NCI-H2107 treated with DMSO at 0.1 percent for 48 hours (cell line): ENCODE data around the gene ACOT11.
"Not testable (repeated sequence)": the region's sequence is repeated elsewhere in the genome, so short reads cannot be mapped to it uniquely, and the experiment has no call there.

Source experiments
- DNase-seq: peaks from one replicate; lab custom pipeline; 2025; ENCODE audit not compliant: unreplicated experiment; lab: John Stamatoyannopoulos, UW

ACOT11 gene

GRCh38 chr1:54607821-54608565 lies 60.0 kb downstream of the ACOT11 start:
- no peak for DNase-seq

DNA sequence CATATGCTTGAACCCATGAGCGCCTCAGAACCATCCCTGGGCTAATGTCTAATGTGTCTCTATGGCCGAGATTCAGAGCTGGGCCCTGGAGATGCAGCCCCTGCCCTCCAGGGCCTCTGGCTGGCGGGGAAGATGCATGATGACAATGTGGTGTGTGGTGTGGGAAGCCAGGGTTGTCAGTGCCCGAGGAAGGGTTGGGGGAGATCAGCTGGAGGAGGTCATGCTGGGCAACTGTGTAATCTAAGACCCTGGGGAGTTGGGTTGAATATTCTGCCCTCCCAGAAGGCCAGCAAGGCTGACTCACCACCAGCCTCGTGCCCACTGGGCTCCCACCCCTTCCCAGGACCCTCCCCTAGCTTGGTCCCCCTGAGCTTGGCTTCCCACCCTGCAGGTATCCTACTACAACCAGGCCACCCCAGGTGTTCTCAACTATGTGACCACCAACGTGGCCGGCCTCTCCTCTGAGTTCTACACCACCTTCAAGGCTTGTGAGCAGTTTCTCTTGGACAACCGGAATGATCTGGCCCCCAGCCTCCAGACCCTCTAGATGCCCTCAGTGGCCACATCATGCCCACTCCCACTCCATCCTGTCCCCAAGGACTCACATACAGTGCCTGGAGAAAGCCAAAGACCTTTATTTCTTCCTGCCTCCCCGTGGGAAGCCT lies 60.7 kb downstream of the ACOT11 start:
- DNase-seq, result no peak

DNA sequence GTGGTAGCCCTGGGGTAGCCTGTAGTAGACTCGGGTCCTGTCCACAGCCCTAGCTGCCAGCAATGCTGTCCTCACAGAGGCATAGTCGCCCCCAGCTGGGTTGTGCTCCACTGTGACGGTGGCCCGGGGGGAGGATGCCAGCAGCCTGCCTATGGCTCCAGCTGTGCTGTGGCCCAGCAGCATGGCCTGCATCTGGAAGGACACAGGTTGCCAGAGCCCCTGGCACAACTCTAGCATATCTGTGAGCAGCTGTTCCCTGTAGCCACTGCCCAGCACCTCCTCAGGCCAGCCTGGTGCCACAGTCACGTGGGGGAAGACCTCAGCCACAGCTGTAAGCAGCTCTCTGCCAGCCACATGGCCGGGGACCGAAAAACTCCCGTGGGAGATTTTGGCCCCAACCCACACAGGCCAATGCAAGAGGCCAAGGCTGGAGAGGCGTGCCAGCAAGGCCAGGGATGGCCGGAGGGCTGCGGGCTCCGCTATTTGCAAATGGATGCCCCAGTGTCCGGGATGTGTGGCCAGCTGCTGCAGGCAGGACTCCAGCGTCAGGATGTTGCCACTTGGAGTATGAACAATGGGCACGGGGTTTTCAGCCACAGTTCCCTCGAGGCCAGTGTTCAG lies 61.4 kb downstream of the ACOT11 start:
- DNase-seq, result no peak

- DNase-seq, result no peak
Observed at GRCh38 chr1:54610048-54610447, 62.0 kb downstream of the ACOT11 start.

GRCh38 chr1:54610601-54611580 lies 62.9 kb downstream of the ACOT11 start:
- no peak for DNase-seq

DNA sequence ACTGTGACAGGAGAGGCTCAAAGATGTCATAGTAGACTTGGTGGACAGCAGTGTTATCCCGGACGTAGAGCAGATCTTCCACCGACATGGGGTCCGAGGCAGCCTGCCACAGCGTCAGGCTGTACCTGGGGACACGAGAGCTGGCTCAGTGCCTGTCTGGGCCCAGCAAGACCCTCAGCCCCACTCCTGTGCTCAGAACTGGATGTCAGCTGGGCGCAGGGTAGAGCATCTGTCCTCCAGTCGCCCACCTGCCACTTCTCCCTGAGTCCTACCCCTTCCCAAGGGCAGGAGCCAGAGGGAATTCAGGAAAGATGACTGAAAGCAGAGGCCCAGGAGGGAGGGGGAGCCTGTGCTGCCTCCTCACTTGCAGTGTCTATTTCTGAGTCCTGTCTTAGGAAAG lies 63.6 kb downstream of the ACOT11 start:
- DNase-seq, result no peak

GRCh38 chr1:54614024-54614423 lies 66.0 kb downstream of the ACOT11 start:
- no peak for DNase-seq

GRCh38 chr1:54614563-54614962 lies 66.5 kb downstream of the ACOT11 start:
- DNase-seq, result no peak

DNA sequence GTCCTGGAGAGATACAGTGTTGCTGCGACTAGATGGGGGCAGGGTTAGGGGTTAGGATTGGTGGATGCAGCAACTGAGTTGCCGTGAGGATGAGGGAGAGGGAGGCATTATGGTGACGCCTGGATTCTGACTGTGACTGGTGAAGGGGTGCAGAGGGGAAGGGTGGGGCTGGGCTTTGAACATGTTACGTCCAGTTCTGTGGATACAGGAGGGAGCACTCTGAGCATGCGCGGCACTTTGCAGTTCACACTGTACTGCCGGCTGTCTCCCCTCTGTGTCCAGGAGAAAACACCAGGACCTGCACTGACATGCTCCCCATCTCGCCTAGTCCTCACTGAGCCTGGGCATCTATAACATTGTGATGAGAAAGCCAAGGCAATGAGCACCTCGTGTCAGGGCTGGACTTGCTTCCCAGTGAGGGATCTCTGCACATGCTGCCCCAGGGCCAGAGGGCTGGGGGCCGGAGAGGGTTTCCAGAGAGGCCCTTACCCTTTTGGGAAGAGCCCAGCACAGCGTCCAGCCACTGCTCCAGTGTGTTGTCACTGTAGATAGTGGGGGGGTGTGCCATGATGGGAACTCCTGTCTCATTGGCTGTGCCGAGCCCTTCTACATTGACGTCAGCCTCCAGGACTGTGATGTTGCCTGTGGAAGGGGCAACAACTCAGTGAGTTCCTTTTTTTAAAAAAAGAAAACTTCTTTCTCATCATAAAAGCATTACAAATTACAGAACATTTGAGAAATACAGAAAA lies 67.7 kb downstream of the ACOT11 start:
- DNase-seq, result no peak

GRCh38 chr1:54619749-54620148 lies 71.7 kb downstream of the ACOT11 start:
- DNase-seq, result no peak

GRCh38 chr1:54623216-54624007 lies 75.4 kb downstream of the ACOT11 start, which contains the start of gene FAM151A:
TSS of gene FAM151A (minus strand) at chr1:54623525. CDS start at chr1:54623395, 130 bp downstream.
- no peak for DNase-seq

DNA sequence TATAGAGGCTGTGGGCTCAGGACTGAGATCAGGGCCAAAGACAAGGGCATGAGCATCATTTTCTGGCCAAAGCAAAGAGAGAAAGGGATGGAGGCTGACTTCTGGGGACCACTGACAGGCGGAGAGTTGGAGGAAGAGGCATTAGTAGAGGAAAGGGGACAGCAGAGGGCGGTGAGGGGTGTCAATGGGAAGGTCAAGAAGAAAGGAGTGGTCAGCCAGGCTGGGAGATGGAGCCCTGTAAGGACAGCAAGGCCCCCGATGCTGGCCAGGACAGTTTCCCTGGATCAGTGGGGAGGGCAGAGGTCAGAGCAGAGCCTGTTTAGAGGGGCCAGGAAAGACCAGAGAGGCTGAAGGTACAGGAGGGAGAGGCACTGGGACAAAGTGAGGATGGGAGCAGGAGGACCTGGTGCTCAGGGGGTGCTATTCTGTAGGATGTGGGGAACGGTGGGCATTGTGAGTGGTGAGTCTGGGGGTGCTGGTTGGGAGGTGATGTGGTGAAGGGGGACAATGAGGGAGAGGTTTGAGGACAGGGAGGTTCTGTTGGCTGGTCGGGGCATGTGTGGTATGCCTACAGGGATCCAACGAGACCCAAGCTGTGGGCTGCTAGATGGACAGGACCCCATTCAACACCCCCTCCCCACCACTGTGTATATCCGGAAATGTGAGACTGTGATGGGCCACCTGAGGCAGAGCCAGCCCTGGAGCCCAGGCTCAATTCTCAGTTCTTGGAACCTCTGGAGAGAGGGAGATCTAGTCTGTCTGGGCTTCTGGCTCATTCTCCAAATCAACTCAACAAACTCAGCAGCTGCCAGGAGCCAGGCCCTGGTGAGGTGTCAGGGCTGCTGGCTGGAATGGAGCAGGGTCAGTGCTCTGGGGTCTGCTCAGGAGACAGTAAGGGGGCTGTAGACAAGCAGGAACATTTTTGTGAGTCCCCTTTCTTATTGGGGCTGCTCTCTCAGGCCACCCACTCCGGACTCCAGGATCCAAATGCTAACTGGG lies 76.7 kb downstream of the ACOT11 start:
- no peak for DNase-seq

- DNase-seq, result no peak
Observed at GRCh38 chr1:54627196-54627595, 79.2 kb downstream of the ACOT11 start.

GRCh38 chr1:54635804-54636203 lies 87.8 kb downstream of the ACOT11 start:
- not testable (repeated sequence) for DNase-seq

DNA sequence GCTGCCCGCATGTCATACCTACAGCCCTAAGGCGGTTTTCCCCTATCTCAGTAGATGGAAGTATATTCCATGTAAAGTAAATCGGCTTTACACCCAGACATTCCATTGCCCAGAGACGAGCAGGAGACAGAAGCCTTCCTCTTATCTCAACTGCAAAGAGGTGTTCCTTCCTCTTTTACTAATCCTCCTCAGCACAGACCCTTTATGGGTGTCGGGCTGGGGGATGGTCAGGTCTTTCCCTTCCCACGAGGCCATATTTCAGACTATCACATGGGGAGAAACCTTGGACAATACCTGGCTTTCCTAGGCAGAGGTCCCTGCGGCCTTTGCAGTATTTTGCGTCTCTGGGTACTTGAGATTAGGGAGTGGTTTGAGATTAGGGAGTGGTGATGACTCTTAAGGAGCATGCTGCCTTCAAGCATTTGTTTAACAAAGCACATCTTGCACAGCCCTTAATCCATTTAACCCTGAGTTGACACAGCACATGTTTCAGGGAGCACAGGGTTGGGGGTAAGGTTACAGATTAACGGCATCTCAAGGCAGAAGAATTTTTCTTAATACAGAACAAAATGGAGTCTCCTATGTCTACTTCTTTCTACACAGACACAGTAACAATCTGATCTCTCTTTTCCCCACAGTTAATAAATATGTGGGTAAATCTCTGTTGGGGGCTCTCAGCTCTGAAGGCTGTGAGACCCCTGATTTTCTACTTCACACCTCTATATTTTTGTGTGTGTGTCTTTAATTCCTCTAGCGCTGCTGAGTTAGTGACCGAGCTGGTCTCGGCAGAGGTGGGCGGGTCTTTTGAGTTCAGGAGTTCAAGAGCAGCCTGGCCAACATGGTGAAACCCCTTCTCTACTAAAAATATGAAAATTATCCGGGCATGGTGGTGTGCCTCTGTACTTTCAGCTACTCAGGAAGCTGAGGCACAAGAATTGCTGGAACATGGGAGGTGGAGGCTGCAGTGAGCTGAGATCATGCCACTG lies 88.7 kb downstream of the ACOT11 start:
- DNase-seq, result not testable (repeated sequence)

DNA sequence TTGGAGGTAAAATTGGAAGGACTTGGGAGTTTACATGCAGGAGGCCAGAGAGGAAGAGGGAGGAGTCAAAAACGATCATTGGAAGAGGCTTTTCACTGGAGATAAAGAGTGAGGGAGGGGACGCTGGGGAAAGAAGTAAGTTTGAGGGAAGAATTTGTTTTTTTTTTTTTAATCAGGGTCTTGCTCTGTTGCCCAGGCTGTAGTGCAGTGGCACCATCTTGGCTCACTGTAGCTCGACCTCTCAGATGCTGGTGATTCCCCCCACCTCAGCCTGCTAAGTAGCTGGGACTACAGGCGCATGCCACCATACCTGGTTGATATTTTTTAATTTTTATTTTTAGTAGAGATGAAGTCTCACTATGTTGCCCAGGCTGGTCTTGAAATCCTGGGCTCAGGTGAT lies 92.3 kb downstream of the ACOT11 start:
- no peak for DNase-seq
